Measurements from ENCODE around the gene CLEC4M.

Gene CLEC4M

DNA sequence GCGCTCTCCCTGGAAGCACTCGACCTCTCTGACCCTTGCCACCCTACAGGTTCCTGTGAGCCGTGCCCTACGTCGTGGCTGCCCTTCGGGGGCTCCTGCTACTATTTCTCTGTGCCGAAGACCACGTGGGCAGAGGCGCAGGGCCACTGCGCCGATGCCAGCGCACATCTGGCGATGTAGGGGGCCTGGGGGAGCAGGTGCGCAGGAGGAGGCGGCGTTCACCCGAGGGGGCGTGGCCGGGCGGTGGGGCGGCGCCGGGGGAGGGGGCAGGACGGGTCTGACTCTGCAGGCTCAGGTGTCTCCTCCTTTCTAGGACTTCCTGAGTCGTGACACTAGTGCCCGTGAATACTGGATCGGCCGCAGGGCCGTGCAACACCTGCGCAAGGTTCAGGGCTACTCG, 26.4 kb downstream of the CLEC4M start:
- Histone ChIP-seq H3K9me3 (ENCODE audit: control insufficient read depth, insufficient read depth, low read depth, low read length) (no peaks in the 10 kb centered on the region), H3K4me1 (ENCODE audit: control insufficient read depth, insufficient read depth, low read length) (no peaks in the 10 kb centered on the region), H3K36me3 (ENCODE audit: control insufficient read depth in 2 of 2, insufficient read depth in 1 of 2, low read length in 2 of 2) (no peaks in the 10 kb centered on the region), H3K27ac (ENCODE audit: extremely low read depth, low read depth, low read length) (no peak overlapping the region), H3K4me3 (ENCODE audit: low read depth, low read length) (no peak overlapping the region)
- POLR2A ChIA-PET = no interaction called here
- TF ChIP-seq, protein P1, sequence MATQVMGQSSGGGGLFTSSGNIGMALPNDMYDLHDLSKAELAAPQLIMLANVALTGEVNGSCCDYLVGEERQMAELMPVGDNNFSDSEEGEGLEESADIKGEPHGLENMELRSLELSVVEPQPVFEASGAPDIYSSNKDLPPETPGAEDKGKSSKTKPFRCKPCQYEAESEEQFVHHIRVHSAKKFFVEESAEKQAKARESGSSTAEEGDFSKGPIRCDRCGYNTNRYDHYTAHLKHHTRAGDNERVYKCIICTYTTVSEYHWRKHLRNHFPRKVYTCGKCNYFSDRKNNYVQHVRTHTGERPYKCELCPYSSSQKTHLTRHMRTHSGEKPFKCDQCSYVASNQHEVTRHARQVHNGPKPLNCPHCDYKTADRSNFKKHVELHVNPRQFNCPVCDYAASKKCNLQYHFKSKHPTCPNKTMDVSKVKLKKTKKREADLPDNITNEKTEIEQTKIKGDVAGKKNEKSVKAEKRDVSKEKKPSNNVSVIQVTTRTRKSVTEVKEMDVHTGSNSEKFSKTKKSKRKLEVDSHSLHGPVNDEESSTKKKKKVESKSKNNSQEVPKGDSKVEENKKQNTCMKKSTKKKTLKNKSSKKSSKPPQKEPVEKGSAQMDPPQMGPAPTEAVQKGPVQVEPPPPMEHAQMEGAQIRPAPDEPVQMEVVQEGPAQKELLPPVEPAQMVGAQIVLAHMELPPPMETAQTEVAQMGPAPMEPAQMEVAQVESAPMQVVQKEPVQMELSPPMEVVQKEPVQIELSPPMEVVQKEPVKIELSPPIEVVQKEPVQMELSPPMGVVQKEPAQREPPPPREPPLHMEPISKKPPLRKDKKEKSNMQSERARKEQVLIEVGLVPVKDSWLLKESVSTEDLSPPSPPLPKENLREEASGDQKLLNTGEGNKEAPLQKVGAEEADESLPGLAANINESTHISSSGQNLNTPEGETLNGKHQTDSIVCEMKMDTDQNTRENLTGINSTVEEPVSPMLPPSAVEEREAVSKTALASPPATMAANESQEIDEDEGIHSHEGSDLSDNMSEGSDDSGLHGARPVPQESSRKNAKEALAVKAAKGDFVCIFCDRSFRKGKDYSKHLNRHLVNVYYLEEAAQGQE (tag by site-specific recombination; IDR thresholded peaks at IDR 0.05) = no peak
- TF ChIP-seq, protein P2, sequence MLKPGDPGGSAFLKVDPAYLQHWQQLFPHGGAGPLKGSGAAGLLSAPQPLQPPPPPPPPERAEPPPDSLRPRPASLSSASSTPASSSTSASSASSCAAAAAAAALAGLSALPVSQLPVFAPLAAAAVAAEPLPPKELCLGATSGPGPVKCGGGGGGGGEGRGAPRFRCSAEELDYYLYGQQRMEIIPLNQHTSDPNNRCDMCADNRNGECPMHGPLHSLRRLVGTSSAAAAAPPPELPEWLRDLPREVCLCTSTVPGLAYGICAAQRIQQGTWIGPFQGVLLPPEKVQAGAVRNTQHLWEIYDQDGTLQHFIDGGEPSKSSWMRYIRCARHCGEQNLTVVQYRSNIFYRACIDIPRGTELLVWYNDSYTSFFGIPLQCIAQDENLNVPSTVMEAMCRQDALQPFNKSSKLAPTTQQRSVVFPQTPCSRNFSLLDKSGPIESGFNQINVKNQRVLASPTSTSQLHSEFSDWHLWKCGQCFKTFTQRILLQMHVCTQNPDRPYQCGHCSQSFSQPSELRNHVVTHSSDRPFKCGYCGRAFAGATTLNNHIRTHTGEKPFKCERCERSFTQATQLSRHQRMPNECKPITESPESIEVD (tag by site-specific recombination; IDR thresholded peaks at IDR 0.05) = no peak
- TF ChIP-seq ZNF610 (tag by site-specific recombination; IDR thresholded peaks at IDR 0.05; ENCODE audit: borderline replicate concordance) (no peak), ZNF16 (tag by site-specific recombination; IDR thresholded peaks at IDR 0.05; ENCODE audit: low read depth) (no peak), FEZF1 (tag by site-specific recombination; IDR thresholded peaks at IDR 0.05) (no peak), ZIC2 (tag by site-specific recombination; IDR thresholded peaks at IDR 0.05) (no peak), ZNF175 (tag by site-specific recombination; IDR thresholded peaks at IDR 0.05) (no peak), ZNF423 (tag by site-specific recombination; IDR thresholded peaks at IDR 0.05) (no peak), HOXD13 (CRISPR knock-in tag; IDR thresholded peaks at IDR 0.05; ENCODE audit: borderline replicate concordance) (no peak)
- TF ChIP-seq, protein P3, sequence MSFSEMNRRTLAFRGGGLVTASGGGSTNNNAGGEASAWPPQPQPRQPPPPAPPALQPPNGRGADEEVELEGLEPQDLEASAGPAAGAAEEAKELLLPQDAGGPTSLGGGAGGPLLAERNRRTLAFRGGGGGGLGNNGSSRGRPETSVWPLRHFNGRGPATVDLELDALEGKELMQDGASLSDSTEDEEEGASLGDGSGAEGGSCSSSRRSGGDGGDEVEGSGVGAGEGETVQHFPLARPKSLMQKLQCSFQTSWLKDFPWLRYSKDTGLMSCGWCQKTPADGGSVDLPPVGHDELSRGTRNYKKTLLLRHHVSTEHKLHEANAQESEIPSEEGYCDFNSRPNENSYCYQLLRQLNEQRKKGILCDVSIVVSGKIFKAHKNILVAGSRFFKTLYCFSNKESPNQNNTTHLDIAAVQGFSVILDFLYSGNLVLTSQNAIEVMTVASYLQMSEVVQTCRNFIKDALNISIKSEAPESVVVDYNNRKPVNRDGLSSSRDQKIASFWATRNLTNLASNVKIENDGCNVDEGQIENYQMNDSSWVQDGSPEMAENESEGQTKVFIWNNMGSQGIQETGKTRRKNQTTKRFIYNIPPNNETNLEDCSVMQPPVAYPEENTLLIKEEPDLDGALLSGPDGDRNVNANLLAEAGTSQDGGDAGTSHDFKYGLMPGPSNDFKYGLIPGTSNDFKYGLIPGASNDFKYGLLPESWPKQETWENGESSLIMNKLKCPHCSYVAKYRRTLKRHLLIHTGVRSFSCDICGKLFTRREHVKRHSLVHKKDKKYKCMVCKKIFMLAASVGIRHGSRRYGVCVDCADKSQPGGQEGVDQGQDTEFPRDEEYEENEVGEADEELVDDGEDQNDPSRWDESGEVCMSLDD (tag by site-specific recombination; IDR thresholded peaks at IDR 0.05) = no peak
- TF ChIP-seq, protein P4, sequence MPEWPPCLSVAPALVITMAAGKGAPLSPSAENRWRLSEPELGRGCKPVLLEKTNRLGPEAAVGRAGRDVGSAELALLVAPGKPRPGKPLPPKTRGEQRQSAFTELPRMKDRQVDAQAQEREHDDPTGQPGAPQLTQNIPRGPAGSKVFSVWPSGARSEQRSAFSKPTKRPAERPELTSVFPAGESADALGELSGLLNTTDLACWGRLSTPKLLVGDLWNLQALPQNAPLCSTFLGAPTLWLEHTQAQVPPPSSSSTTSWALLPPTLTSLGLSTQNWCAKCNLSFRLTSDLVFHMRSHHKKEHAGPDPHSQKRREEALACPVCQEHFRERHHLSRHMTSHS (tag by site-specific recombination; IDR thresholded peaks at IDR 0.05) = no peak
- CTCF ChIA-PET = no interaction called here

DNA sequence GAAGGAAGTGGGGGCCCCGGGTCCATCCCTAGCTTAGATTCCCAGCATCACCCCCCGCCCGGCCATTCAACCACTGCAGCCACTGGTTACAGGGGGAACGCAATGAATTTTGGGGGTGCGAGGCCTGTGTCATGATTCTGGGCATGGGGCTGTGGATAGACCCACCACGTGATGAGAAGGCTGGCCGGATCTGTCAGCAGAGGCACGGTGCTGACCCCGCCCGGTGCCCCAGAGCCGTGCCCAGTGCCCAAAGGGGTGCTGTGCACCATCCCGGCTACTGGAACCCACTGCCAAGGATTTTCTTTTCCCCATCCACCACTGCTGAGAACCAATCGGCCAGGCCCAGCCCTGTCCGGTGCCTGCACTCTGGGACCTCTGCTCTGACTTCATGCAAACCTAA, 27.4 kb downstream of the CLEC4M start:
- H3K4me3 ChIP-seq (ENCODE audit: low read depth, low read length) = no peak overlapping the region
- no peaks in the 10 kb centered on the region for H3K4me1 ChIP-seq (ENCODE audit: control insufficient read depth, insufficient read depth, low read length)
- H3K9me3 ChIP-seq (ENCODE audit: control insufficient read depth, insufficient read depth, low read depth, low read length) = no peaks in the 10 kb centered on the region
- no peak overlapping the region for H3K27ac ChIP-seq (ENCODE audit: extremely low read depth, low read depth, low read length)
- POLR2A ChIA-PET = no interaction called here
- no peaks in the 10 kb centered on the region for H3K36me3 ChIP-seq (ENCODE audit: control insufficient read depth in 2 of 2, insufficient read depth in 1 of 2, low read length in 2 of 2)
- CTCF ChIA-PET = interaction anchor here (1.0 to 1.1 kb wide), 2 partner anchors 9 kb away, joined by 3 to 5 read pairs; no protein-coding TSS in a partner anchor
- TF ChIP-seq, protein P5, sequence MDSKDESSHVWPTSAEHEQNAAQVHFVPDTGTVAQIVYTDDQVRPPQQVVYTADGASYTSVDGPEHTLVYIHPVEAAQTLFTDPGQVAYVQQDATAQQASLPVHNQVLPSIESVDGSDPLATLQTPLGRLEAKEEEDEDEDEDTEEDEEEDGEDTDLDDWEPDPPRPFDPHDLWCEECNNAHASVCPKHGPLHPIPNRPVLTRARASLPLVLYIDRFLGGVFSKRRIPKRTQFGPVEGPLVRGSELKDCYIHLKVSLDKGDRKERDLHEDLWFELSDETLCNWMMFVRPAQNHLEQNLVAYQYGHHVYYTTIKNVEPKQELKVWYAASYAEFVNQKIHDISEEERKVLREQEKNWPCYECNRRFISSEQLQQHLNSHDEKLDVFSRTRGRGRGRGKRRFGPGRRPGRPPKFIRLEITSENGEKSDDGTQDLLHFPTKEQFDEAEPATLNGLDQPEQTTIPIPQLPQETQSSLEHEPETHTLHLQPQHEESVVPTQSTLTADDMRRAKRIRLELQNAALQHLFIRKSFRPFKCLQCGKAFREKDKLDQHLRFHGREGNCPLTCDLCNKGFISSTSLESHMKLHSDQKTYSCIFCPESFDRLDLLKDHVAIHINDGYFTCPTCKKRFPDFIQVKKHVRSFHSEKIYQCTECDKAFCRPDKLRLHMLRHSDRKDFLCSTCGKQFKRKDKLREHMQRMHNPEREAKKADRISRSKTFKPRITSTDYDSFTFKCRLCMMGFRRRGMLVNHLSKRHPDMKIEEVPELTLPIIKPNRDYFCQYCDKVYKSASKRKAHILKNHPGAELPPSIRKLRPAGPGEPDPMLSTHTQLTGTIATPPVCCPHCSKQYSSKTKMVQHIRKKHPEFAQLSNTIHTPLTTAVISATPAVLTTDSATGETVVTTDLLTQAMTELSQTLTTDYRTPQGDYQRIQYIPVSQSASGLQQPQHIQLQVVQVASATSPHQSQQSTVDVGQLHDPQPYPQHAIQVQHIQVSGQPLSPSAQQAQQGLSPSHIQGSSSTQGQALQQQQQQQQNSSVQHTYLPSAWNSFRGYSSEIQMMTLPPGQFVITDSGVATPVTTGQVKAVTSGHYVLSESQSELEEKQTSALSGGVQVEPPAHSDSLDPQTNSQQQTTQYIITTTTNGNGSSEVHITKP (tag by site-specific recombination; IDR thresholded peaks at IDR 0.05) = no peak
- TF ChIP-seq ZNF37A (tag by site-specific recombination; IDR thresholded peaks at IDR 0.05) (no peak), ZNF19 (tag by site-specific recombination; IDR thresholded peaks at IDR 0.05; ENCODE audit: low read depth) (no peak), TRIM28 (IDR thresholded peaks at IDR 0.05; ENCODE audit: borderline replicate concordance, low read length) (no peak), ZNF324 (tag by site-specific recombination; IDR thresholded peaks at IDR 0.05) (no peak), BCL11A (tag by site-specific recombination; IDR thresholded peaks at IDR 0.05; ENCODE audit: low read depth) (no peak), ZNF133 (tag by site-specific recombination; IDR thresholded peaks at IDR 0.05) (no peak), GLI2 (tag by site-specific recombination; IDR thresholded peaks at IDR 0.05; ENCODE audit: borderline replicate concordance, low read depth) (no peak), ZSCAN16 (tag by site-specific recombination; IDR thresholded peaks at IDR 0.05) (no peak)
- TF ChIP-seq, protein P6, sequence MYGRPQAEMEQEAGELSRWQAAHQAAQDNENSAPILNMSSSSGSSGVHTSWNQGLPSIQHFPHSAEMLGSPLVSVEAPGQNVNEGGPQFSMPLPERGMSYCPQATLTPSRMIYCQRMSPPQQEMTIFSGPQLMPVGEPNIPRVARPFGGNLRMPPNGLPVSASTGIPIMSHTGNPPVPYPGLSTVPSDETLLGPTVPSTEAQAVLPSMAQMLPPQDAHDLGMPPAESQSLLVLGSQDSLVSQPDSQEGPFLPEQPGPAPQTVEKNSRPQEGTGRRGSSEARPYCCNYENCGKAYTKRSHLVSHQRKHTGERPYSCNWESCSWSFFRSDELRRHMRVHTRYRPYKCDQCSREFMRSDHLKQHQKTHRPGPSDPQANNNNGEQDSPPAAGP (tag by site-specific recombination; IDR thresholded peaks at IDR 0.05) = no peak
- TF ChIP-seq, protein P4 (tag by site-specific recombination; IDR thresholded peaks at IDR 0.05) = no peak

Measured in HEK293 (cell line).